HEK293 (cell line): ENCODE measurements around the gene PXYLP1.

Experiments used
- CTCF ChIA-PET: fragments of 350-600 bp; formaldehyde crosslinking; extraction: SDS; loops from one replicate; lab custom pipeline; 2021; ENCODE audit warnings: antibody characterized with exemption; lab: Yijun Ruan, JAX
- POLR2A ChIA-PET: fragments of 300-600 bp; formaldehyde crosslinking; extraction: SDS; loops from one replicate; lab custom pipeline; 2020; ENCODE audit warnings: antibody characterized with exemption, inconsistent platforms; lab: Yijun Ruan, JAX
- H3K27ac ChIP-seq: fragments of 200-500 bp; sonication (Bioruptor generic); 2 replicates; pipeline ENCODE4 v1.5.1; 2014; ENCODE audit warnings: low read depth, low read length, control low read depth, inconsistent platforms; ENCODE audit errors: extremely low read depth
- H3K36me3 ChIP-seq, 2 experiments: fragments of 200-500 bp in 1 of 2; sonication (Bioruptor generic) in 1 of 2; 1 replicate in 1 of 2; 2 replicates in 1 of 2; pipeline ENCODE4 v1.5.1; 2014 to 2017; ENCODE audit warnings: inconsistent platforms in 2 of 2, low read length in 2 of 2; ENCODE audit not compliant: control insufficient read depth in 2 of 2, insufficient read depth in 1 of 2
- H3K4me1 ChIP-seq: fragments of 200-500 bp; sonication (Bioruptor generic); 2 replicates; pipeline ENCODE4 v1.5.1; 2014; ENCODE audit warnings: mild to moderate bottlenecking, low read length, inconsistent platforms; ENCODE audit not compliant: control insufficient read depth, insufficient read depth
- H3K4me3 ChIP-seq: 2 replicates; pipeline ENCODE4 v1.5.1; 2011; ENCODE audit warnings: low read depth, mild to moderate bottlenecking, control low read depth, low read length, moderate library complexity
- H3K9me3 ChIP-seq: fragments of 200-500 bp; sonication (Bioruptor generic); 2 replicates; pipeline ENCODE4 v1.5.1; 2014; ENCODE audit warnings: low read depth, low read length, inconsistent platforms; ENCODE audit not compliant: control insufficient read depth, insufficient read depth
- ELK4 ChIP-seq: IDR thresholded peaks from 2 replicates; pipeline ENCODE4 v1.6.1; 2011; ENCODE audit warnings: mild to moderate bottlenecking, low read depth, low read length, borderline replicate concordance
- PRDM10 ChIP-seq: fragments of 450-650 bp; formaldehyde crosslinking; IDR thresholded peaks from 2 replicates; pipeline ENCODE4 v1.5.1; 2016; ENCODE audit warnings: missing biosample characterization, missing genetic modification characterization
- SALL2 ChIP-seq: fragments of 450-650 bp; formaldehyde crosslinking; IDR thresholded peaks from 2 replicates; pipeline ENCODE4 v1.5.0; 2017; ENCODE audit warnings: missing biosample characterization, mild to moderate bottlenecking, missing genetic modification characterization, borderline replicate concordance
- ZBTB48 ChIP-seq: fragments of 450-650 bp; formaldehyde crosslinking; IDR thresholded peaks from 2 replicates; pipeline ENCODE4 v1.5.1; 2016; ENCODE audit warnings: missing biosample characterization, missing genetic modification characterization
- ZNF133 ChIP-seq: fragments of 450-650 bp; formaldehyde crosslinking; IDR thresholded peaks from 2 replicates; pipeline ENCODE4 v1.5.1; 2016; ENCODE audit warnings: missing biosample characterization, missing genetic modification characterization
- ZNF146 ChIP-seq: fragments of 450-650 bp; formaldehyde crosslinking; IDR thresholded peaks from 2 replicates; pipeline ENCODE4 v1.5.1; 2016; ENCODE audit warnings: missing biosample characterization, missing genetic modification characterization
- ZNF18 ChIP-seq: fragments of 450-650 bp; formaldehyde crosslinking; IDR thresholded peaks from 2 replicates; pipeline ENCODE4 v1.5.1; 2016; ENCODE audit warnings: missing biosample characterization, missing genetic modification characterization
- ZNF266 ChIP-seq: fragments of 450-650 bp; formaldehyde crosslinking; IDR thresholded peaks from 2 replicates; pipeline ENCODE4 v1.5.1; 2016; ENCODE audit warnings: missing biosample characterization, missing genetic modification characterization, low read depth
- ZNF292 ChIP-seq: fragments of 450-650 bp; formaldehyde crosslinking; IDR thresholded peaks from 2 replicates; pipeline ENCODE4 v1.5.1; 2016; ENCODE audit warnings: low read depth, missing biosample characterization, missing genetic modification characterization, borderline replicate concordance
- ZNF645 ChIP-seq: fragments of 450-650 bp; formaldehyde crosslinking; IDR thresholded peaks from 2 replicates; pipeline ENCODE4; 2016; ENCODE audit warnings: missing biosample characterization, missing genetic modification characterization
- ZNF707 ChIP-seq: fragments of 450-650 bp; formaldehyde crosslinking; IDR thresholded peaks from 2 replicates; pipeline ENCODE4 v1.5.1; 2016; ENCODE audit warnings: missing biosample characterization, missing genetic modification characterization
- ZNF747 ChIP-seq: fragments of 450-650 bp; formaldehyde crosslinking; IDR thresholded peaks from 2 replicates; pipeline ENCODE4 v1.5.1; 2016; ENCODE audit warnings: missing biosample characterization, missing genetic modification characterization
- ZNF76 ChIP-seq: fragments of 450-650 bp; formaldehyde crosslinking; IDR thresholded peaks from 2 replicates; pipeline ENCODE4; 2016; ENCODE audit warnings: low read depth, missing biosample characterization, missing genetic modification characterization, borderline replicate concordance
- ZNF768 ChIP-seq: fragments of 450-650 bp; formaldehyde crosslinking; IDR thresholded peaks from 2 replicates; pipeline ENCODE4 v1.5.1; 2018; ENCODE audit warnings: missing biosample characterization, mild to moderate bottlenecking, missing genetic modification characterization
- ZNF791 ChIP-seq: fragments of 450-650 bp; formaldehyde crosslinking; IDR thresholded peaks from 2 replicates; pipeline ENCODE4 v1.5.1; 2016; ENCODE audit warnings: missing biosample characterization, missing genetic modification characterization
- ZNF792 ChIP-seq: fragments of 450-650 bp; formaldehyde crosslinking; IDR thresholded peaks from 2 replicates; pipeline ENCODE4 v1.5.1; 2016; ENCODE audit warnings: missing biosample characterization, missing genetic modification characterization
- ZSCAN23 ChIP-seq: fragments of 450-650 bp; formaldehyde crosslinking; IDR thresholded peaks from 2 replicates; pipeline ENCODE4 v1.5.1; 2016; ENCODE audit warnings: missing biosample characterization, missing genetic modification characterization
- TF ChIP-seq, protein P1 (sequence below): fragments of 450-650 bp; formaldehyde crosslinking; IDR thresholded peaks from 2 replicates; pipeline ENCODE4 v1.5.1; 2016; ENCODE audit warnings: missing biosample characterization, missing genetic modification characterization
- TF ChIP-seq, protein P2 (sequence below): fragments of 450-650 bp; formaldehyde crosslinking; conservative IDR thresholded peaks from 2 replicates; pipeline ENCODE4 v1.5.1; 2016; ENCODE audit warnings: low read depth, missing biosample characterization, missing genetic modification characterization

The PXYLP1 gene

GRCh38 chr3:141311170-141311495 is 79.5 kb downstream of the PXYLP1 start:
- TF ChIP-seq ZNF266 (tag by site-specific recombination) (no peak), ZNF645 (tag by site-specific recombination) (no peak), PRDM10 (tag by site-specific recombination) (no peak), ZSCAN23 (no peak), ZNF146 (tag by site-specific recombination) (no peak)
- TF ChIP-seq, all 188 proteins: peak for 0

GRCh38 chr3:141311496-141312353 is 80.1 kb downstream of the PXYLP1 start:
- H3K27ac ChIP-seq = no peak overlapping the region; the same call in 1 of the 2 replicates
- H3K4me1 ChIP-seq = no peaks in the 10 kb centered on the region
- H3K4me3 ChIP-seq = peak overlapping the region; percentile 81
- ChIA-PET CTCF (interaction anchor here (0.6 to 3.1 kb wide), 30 partner anchors 9 to 549 kb away, joined by 3 to 23 read pairs (median 4); partner anchors contain the start of gene PXYLP1), POLR2A (interaction anchor here (0.8 to 1.1 kb wide), 6 partner anchors 18 to 143 kb away, joined by 3 to 6 read pairs (median 5); partner anchors contain the start of gene ZBTB38)
- H3K9me3 ChIP-seq = no peaks in the 10 kb centered on the region
- H3K36me3 ChIP-seq = no peaks in the 10 kb centered on the region
- TF ChIP-seq ZNF768 (tag by site-specific recombination) (peak; percentile 68; the same call in 1 of the 2 replicates), ZNF791 (tag by site-specific recombination) (no peak), ZNF76 (peak; percentile 97), ELK4 (peak; percentile 84), ZNF292 (tag by site-specific recombination) (no peak), ZNF792 (tag by site-specific recombination) (no peak), ZNF707 (tag by site-specific recombination) (no peak), ZNF747 (tag by site-specific recombination) (no peak), ZNF133 (tag by site-specific recombination) (no peak), SALL2 (tag by site-specific recombination) (no peak), ZBTB48 (peak; percentile 85), ZNF18 (no peak)
- TF ChIP-seq, protein P1, sequence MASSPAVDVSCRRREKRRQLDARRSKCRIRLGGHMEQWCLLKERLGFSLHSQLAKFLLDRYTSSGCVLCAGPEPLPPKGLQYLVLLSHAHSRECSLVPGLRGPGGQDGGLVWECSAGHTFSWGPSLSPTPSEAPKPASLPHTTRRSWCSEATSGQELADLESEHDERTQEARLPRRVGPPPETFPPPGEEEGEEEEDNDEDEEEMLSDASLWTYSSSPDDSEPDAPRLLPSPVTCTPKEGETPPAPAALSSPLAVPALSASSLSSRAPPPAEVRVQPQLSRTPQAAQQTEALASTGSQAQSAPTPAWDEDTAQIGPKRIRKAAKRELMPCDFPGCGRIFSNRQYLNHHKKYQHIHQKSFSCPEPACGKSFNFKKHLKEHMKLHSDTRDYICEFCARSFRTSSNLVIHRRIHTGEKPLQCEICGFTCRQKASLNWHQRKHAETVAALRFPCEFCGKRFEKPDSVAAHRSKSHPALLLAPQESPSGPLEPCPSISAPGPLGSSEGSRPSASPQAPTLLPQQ (tag by site-specific recombination) = 0 out of 2 replicates have a peak, but pooled peaks have one; percentile 31
- TF ChIP-seq, protein P2, sequence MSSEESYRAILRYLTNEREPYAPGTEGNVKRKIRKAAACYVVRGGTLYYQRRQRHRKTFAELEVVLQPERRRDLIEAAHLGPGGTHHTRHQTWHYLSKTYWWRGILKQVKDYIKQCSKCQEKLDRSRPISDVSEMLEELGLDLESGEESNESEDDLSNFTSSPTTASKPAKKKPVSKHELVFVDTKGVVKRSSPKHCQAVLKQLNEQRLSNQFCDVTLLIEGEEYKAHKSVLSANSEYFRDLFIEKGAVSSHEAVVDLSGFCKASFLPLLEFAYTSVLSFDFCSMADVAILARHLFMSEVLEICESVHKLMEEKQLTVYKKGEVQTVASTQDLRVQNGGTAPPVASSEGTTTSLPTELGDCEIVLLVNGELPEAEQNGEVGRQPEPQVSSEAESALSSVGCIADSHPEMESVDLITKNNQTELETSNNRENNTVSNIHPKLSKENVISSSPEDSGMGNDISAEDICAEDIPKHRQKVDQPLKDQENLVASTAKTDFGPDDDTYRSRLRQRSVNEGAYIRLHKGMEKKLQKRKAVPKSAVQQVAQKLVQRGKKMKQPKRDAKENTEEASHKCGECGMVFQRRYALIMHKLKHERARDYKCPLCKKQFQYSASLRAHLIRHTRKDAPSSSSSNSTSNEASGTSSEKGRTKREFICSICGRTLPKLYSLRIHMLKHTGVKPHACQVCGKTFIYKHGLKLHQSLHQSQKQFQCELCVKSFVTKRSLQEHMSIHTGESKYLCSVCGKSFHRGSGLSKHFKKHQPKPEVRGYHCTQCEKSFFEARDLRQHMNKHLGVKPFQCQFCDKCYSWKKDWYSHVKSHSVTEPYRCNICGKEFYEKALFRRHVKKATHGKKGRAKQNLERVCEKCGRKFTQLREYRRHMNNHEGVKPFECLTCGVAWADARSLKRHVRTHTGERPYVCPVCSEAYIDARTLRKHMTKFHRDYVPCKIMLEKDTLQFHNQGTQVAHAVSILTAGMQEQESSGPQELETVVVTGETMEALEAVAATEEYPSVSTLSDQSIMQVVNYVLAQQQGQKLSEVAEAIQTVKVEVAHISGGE = peak; percentile 95

More at GRCh38 chr3:141311170-141311495, 79.5 kb downstream of the PXYLP1 start:
- Histone ChIP-seq H3K4me1 (no peaks in the 10 kb centered on the region), H3K9me3 (no peaks in the 10 kb centered on the region), H3K27ac (no peak overlapping the region; the same call in 1 of the 2 replicates), H3K4me3 (peak overlapping the region; percentile 81), H3K36me3 (no peaks in the 10 kb centered on the region)
- ChIA-PET CTCF (interaction anchor here (0.6 to 3.1 kb wide), 23 partner anchors 9 to 530 kb away, joined by 3 to 23 read pairs (median 5); partner anchors contain the start of gene PXYLP1), POLR2A (interaction anchor here (1.0 to 1.1 kb wide), 3 partner anchors 19 to 144 kb away, joined by 3 to 6 read pairs (median 5); no protein-coding TSS in a partner anchor)
